SK-N-SH (cell line): ENCODE measurements around the gene CEP152. TPM values are rescaled to one million over a fixed set of nuclear protein-coding genes. Genes with fewer than 3 reads are reported as not detected.

Experiments
- CTCF ChIA-PET: fragments of 300-600, 350-600 bp; formaldehyde crosslinking; extraction: SDS; loops from one replicate; lab custom pipeline; 2021; lab: Yijun Ruan, JAX
- POLR2A ChIA-PET: fragments of 350-600 bp; sonication (Branson Sonifier 250); formaldehyde crosslinking; extraction: SDS; loops from one replicate; lab custom pipeline; 2020; ENCODE audit warnings: antibody characterized with exemption, inconsistent platforms; lab: Yijun Ruan, JAX
- DNase-seq: peaks from one replicate; pipeline ENCODE4 v3.0.0; 2012
- H2AFZ ChIP-seq: fragments of 200-600 bp; sonication (generic); 2 replicates; pipeline ENCODE4 v1.8.1; 2016; ENCODE audit warnings: antibody characterized with exemption, mild to moderate bottlenecking, low read depth
- H3F3A ChIP-seq: fragments of 200-600 bp; sonication (generic); replicated peaks from 2 replicates; pipeline ENCODE3; 2016; ENCODE audit warnings: antibody characterized with exemption, mild to moderate bottlenecking; ENCODE audit not compliant: insufficient read depth
- H3K27ac ChIP-seq, 2 experiments: fragments of 200-500 bp in 1 of 2; fragments of 200-600 bp in 1 of 2; sonication (Bioruptor generic) in 1 of 2; sonication (generic), shearing (Covaris generic) in 1 of 2; 2 replicates each; pipeline versions ENCODE4 v1.5.1 to v1.6.1; 2014 to 2016; ENCODE audit warnings: low read depth in 2 of 2, inconsistent platforms in 1 of 2, low read length in 1 of 2, mild to moderate bottlenecking in 1 of 2, mixed read lengths in 1 of 2
- H3K27me3 ChIP-seq: fragments of 200-600 bp; sonication (generic), shearing (Covaris generic); 2 replicates; pipeline ENCODE4 v1.6.1; 2016; ENCODE audit warnings: mixed run types; ENCODE audit not compliant: insufficient read depth
- H3K36me3 ChIP-seq, 2 experiments: fragments of 200-500 bp in 1 of 2; fragments of 200-600 bp in 1 of 2; sonication (Bioruptor generic) in 1 of 2; sonication (generic) in 1 of 2; replicated peaks in 1 of 2; 2 replicates each; pipeline versions ENCODE3 to v1.5.1; 2014 to 2016; ENCODE audit warnings: low read length in 1 of 2, mild to moderate bottlenecking in 1 of 2; ENCODE audit not compliant: insufficient read depth in 2 of 2, control insufficient read depth in 1 of 2
- H3K4me1 ChIP-seq, 2 experiments: fragments of 200-500 bp in 1 of 2; fragments of 200-600 bp in 1 of 2; sonication (Bioruptor generic) in 1 of 2; sonication (generic), shearing (Covaris generic) in 1 of 2; 2 replicates each; pipeline versions ENCODE4 v1.5.1 to v1.6.1; 2014 to 2016; ENCODE audit warnings: low read depth in 1 of 2, low read length in 1 of 2, mixed run types in 1 of 2; ENCODE audit not compliant: insufficient read depth in 2 of 2, control insufficient read depth in 1 of 2
- H3K4me2 ChIP-seq: fragments of 200-600 bp; sonication (generic), shearing (Covaris generic); 2 replicates; pipeline ENCODE4 v1.6.1; 2017; ENCODE audit warnings: mixed run types
- H3K4me3 ChIP-seq, 2 experiments: fragments of 200-500 bp in 1 of 2; fragments of 200-600 bp in 1 of 2; sonication (Bioruptor generic) in 1 of 2; sonication (generic), shearing (Covaris generic) in 1 of 2; 2 replicates each; pipeline versions ENCODE4 v1.5.1 to v1.8.1; 2014 to 2016; ENCODE audit warnings: low read depth in 2 of 2, inconsistent platforms in 1 of 2, low read length in 1 of 2, mild to moderate bottlenecking in 1 of 2, mixed read lengths in 1 of 2, moderate library complexity in 1 of 2
- H3K79me2 ChIP-seq: fragments of 200-600 bp; sonication (generic); 2 replicates; pipeline ENCODE4 v1.8.1; 2017; ENCODE audit warnings: mild to moderate bottlenecking; ENCODE audit not compliant: insufficient read depth
- H3K9ac ChIP-seq: fragments of 200-600 bp; sonication (generic); 2 replicates; pipeline ENCODE4 v1.6.1; 2017; ENCODE audit warnings: mixed run types
- H3K9me2 ChIP-seq: fragments of 200-600 bp; sonication (generic); 2 replicates; pipeline ENCODE4 v1.6.1; 2017; ENCODE audit warnings: mixed run types
- H3K9me3 ChIP-seq: fragments of 200-600 bp; sonication (generic); 2 replicates; pipeline ENCODE4 v1.6.1; 2017; ENCODE audit warnings: mixed run types, mild to moderate bottlenecking, moderate library complexity
- H4K20me1 ChIP-seq: fragments of 200-600 bp; sonication (generic); 2 replicates; pipeline ENCODE4 v1.6.1; 2017; ENCODE audit warnings: mild to moderate bottlenecking, mixed run types; ENCODE audit not compliant: insufficient read depth
- CHD2 ChIP-seq: fragments of 150-350 bp; IDR thresholded peaks from 2 replicates; pipeline ENCODE4 v1.6.1; 2018; ENCODE audit warnings: low read length; ENCODE audit not compliant: partially characterized antibody
- ELF1 ChIP-seq: IDR thresholded peaks from 2 replicates; pipeline ENCODE4 v1.4.0; 2012
- EP300 ChIP-seq, 2 experiments: IDR thresholded peaks; 2 replicates each; pipeline versions ENCODE4 v1.4.0 to v1.6.1; 2012; ENCODE audit warnings: borderline replicate concordance in 1 of 2, low read depth in 1 of 2, low read length in 1 of 2
- FOSL2 ChIP-seq: IDR thresholded peaks from 2 replicates; pipeline ENCODE4 v1.4.0; 2012; ENCODE audit warnings: low read depth, mild to moderate bottlenecking, moderate library complexity, borderline replicate concordance
- POLR2AphosphoS5 ChIP-seq: IDR thresholded peaks from 2 replicates; pipeline ENCODE4 v1.6.1; 2012; ENCODE audit warnings: low read depth, low read length
- SMC3 ChIP-seq: IDR thresholded peaks from 2 replicates; pipeline ENCODE4 v1.6.1; 2012; ENCODE audit warnings: low read depth, low read length, improper control_type of control experiment
- TAF1 ChIP-seq: IDR thresholded peaks from 2 replicates; pipeline ENCODE4 v1.6.1; 2012; ENCODE audit warnings: low read depth, mild to moderate bottlenecking, low read length, moderate library complexity, borderline replicate concordance
- TCF12 ChIP-seq: IDR thresholded peaks from 2 replicates; pipeline ENCODE4 v1.4.0; 2012
- YY1 ChIP-seq: IDR thresholded peaks from 2 replicates; pipeline ENCODE4 v1.4.0; 2012; ENCODE audit warnings: low read depth, mild to moderate bottlenecking
- WGBS: methylation state at CpG from one replicate; pipeline ENCODE4 v1.1.6; 2017; ENCODE audit warnings: low lambda C conversion rate; 5-methylcytosine and 5-hydroxymethylcytosine counted together
- polyA plus RNA-seq, 3 experiments: library from polyadenylated mRNA; depleted of rRNA; stranded (reverse); fragments of >200 nt; gene quantifications; 2 replicates each; pipeline ENCODE4 v1.2.3, GENCODE V29; 2012
- TF ChIP-seq, protein P1 (sequence below): IDR thresholded peaks from 2 replicates; pipeline ENCODE4; 2012
- TF ChIP-seq, protein P2 (sequence below): IDR thresholded peaks from 2 replicates; pipeline ENCODE4 v1.6.1; 2012; ENCODE audit warnings: mild to moderate bottlenecking, low read depth, low read length, moderate library complexity

CEP152 gene
- polyA plus RNA-seq, 1 of the 3 experiments (the other 2 are of a cell fraction): 0.71 TPM

DNA sequence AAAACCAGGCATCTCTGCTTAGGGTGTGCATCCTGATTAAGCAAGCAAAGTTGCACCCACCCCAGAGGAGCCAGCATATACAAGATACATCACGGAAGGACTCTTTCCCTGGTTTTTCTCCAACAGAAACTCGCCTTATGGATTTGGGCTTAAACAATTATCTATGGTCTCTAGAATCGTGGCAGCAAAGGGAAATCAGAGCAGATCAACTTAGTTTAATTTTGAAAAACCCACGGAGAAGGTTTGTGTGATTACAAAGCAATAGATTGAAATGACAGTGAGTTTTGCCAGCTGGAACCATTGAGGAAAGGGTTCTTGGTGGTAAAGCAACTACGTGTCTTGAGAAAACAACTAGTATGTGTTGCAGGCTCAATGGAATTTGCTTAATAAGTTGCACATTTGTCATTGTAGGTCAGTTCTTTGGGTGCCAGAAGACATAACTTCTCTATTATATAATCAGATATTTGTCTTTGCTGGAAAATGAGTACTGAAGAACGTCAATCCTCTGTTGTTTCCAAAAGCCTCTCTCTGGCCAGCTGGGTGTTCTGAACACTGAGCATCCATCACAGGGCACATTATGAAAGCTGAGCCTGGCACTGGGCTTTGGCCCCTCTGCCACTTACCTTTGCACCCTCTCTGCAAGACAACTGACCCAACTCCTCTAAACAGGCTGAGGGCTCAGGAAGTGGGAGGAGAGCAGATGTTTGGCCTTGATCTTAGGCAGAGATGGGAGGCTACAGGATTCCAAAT, 89.6 kb downstream of the CEP152 start:
- Histone ChIP-seq H3K79me2 (no peaks in the 10 kb centered on the region), H3K9me2 (no peaks in the 10 kb centered on the region), H3K4me3 (no peak overlapping the region), H3K27ac (no peak overlapping the region), H3K4me2 (no peak overlapping the region), H3K4me1 (peaks cover 0 to 17% of the 10 kb centered on the region in 2 experiments; a peak in 2 of 4 replicates), H2AFZ (no peak overlapping the region; the same call in 1 of the 2 replicates), H4K20me1 (no peaks in the 10 kb centered on the region), H3F3A (peaks cover 27% of the 10 kb centered on the region), H3K9ac (no peak overlapping the region), H3K27me3 (no peaks in the 10 kb centered on the region), H3K36me3 (no peaks in the 10 kb centered on the region), H3K9me3 (peaks cover under 1% of the 10 kb centered on the region; the same call in 1 of the 2 replicates)
- CTCF ChIA-PET: no interaction called here
- TF ChIP-seq POLR2AphosphoS5 (0 out of 2 replicates have a peak, but pooled peaks have one; percentile 16), TCF12 (peak; percentile 33; the same call in 1 of the 2 replicates), TAF1 (no peak)
- TF ChIP-seq, protein P1, sequence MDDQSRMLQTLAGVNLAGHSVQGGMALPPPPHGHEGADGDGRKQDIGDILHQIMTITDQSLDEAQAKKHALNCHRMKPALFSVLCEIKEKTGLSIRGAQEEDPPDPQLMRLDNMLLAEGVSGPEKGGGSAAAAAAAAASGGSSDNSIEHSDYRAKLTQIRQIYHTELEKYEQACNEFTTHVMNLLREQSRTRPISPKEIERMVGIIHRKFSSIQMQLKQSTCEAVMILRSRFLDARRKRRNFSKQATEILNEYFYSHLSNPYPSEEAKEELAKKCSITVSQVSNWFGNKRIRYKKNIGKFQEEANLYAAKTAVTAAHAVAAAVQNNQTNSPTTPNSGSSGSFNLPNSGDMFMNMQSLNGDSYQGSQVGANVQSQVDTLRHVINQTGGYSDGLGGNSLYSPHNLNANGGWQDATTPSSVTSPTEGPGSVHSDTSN: no peak
- no peak for DNase-seq
- POLR2A ChIA-PET: no interaction called here
- 83% methylated on average over 6 of the region's 6 CpGs for WGBS

DNA sequence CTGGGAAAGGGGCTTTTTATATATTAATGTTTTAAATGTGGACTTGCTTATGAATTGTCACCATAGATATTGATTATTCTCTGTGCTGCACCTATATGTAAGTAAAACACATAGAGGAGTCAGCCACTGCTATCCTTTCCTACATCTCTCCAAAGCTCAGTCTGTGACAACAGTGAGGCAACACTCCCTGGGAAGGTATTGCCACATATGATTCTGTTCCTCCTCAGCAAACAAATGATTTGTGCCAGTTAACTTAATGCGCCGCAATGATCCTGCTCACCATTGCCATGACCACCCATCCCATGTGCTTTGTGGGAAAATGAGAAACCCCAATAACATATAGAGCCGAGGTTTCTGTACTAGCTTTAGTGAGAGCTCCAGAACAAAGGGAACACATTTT, 90.2 kb downstream of the CEP152 start:
- Histone ChIP-seq H3F3A (peaks cover 27% of the 10 kb centered on the region), H2AFZ (no peak overlapping the region), H3K27me3 (no peaks in the 10 kb centered on the region), H3K27ac (no peak overlapping the region), H3K79me2 (no peaks in the 10 kb centered on the region), H3K9me2 (no peaks in the 10 kb centered on the region), H4K20me1 (no peaks in the 10 kb centered on the region), H3K36me3 (peaks cover 0 to under 1% of the 10 kb centered on the region in 2 experiments), H3K9me3 (peaks cover 6% of the 10 kb centered on the region; the same call in 1 of the 2 replicates), H3K9ac (no peak overlapping the region), H3K4me2 (no peak overlapping the region), H3K4me1 (peaks cover 0 to 17% of the 10 kb centered on the region in 2 experiments; a peak in 2 of 4 replicates), H3K4me3 (no peak overlapping the region)
- POLR2A ChIA-PET: no interaction called here
- 100% methylated on average over 3 of the region's 3 CpGs for WGBS
- CTCF ChIA-PET: no interaction called here
- TF ChIP-seq CHD2: no peak
- TF ChIP-seq FOSL2: no peak
- TF ChIP-seq, protein P2, sequence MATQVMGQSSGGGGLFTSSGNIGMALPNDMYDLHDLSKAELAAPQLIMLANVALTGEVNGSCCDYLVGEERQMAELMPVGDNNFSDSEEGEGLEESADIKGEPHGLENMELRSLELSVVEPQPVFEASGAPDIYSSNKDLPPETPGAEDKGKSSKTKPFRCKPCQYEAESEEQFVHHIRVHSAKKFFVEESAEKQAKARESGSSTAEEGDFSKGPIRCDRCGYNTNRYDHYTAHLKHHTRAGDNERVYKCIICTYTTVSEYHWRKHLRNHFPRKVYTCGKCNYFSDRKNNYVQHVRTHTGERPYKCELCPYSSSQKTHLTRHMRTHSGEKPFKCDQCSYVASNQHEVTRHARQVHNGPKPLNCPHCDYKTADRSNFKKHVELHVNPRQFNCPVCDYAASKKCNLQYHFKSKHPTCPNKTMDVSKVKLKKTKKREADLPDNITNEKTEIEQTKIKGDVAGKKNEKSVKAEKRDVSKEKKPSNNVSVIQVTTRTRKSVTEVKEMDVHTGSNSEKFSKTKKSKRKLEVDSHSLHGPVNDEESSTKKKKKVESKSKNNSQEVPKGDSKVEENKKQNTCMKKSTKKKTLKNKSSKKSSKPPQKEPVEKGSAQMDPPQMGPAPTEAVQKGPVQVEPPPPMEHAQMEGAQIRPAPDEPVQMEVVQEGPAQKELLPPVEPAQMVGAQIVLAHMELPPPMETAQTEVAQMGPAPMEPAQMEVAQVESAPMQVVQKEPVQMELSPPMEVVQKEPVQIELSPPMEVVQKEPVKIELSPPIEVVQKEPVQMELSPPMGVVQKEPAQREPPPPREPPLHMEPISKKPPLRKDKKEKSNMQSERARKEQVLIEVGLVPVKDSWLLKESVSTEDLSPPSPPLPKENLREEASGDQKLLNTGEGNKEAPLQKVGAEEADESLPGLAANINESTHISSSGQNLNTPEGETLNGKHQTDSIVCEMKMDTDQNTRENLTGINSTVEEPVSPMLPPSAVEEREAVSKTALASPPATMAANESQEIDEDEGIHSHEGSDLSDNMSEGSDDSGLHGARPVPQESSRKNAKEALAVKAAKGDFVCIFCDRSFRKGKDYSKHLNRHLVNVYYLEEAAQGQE: no peak
- TF ChIP-seq SMC3: no peak
- TF ChIP-seq, protein P1: no peak
- no peak for TF ChIP-seq ELF1
- no peak for TF ChIP-seq YY1
- no peak for TF ChIP-seq EP300 (IDR thresholded peaks at IDR 0.05; ENCODE audit: borderline replicate concordance in 1 of 2, low read depth in 1 of 2, low read length in 1 of 2)
- DNase-seq: no peak
